Fibroblast of villous mesenchyme (primary cell): ENCODE data around the gene SLC47A2. TPM values are rescaled to one million over a fixed set of nuclear protein-coding genes. Genes with fewer than 3 reads are reported as not detected.

Experiments used
- DNase-seq: peaks from one replicate; pipeline ENCODE4 v3.0.0-alpha.2; 2010; ENCODE audit warnings: low read depth
- H3K4me3 ChIP-seq: 2 replicates; pipeline ENCODE4 v1.5.1; 2011; ENCODE audit warnings: low read depth, mild to moderate bottlenecking, low read length
- total RNA-seq: library from RNA; depleted of rRNA; stranded (reverse); fragments of >200 nt; gene quantifications from 2 replicates; pipeline ENCODE4 v1.2.3, GENCODE V29; 2012
- TF ChIP-seq, protein P1 (sequence below): IDR thresholded peaks from 2 replicates; pipeline ENCODE4 v1.5.1; 2012; ENCODE audit warnings: low read depth, mild to moderate bottlenecking, low read length; ENCODE audit not compliant: insufficient read depth

SLC47A2 gene
- total RNA-seq, 1 donor, result not detected

DNA sequence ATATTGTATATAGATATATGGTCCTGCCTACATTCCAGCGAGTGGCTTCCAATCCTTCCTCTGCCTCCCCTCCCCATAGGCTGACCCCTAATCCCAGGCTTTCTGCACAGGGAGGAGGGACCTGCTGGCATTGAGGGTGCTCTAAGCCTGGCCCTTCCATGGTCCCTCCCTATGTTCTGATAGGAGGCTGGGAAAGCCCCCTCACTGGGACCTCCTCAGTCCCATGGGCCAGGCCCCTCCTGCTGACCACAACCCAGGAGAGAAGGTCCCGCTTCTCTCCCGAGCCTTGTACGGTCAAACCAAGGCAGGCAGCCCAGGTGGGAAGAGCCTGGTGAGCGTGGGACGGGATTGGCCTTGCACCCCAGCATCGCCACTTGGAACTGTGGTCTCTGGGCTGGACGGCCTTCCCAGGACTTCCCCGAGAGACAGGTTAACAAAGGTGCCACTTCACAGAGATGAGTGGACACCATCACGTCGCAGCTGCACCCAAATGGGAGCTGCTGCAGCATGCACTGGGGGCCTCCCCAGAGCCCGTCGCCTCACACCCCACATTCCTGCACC, 30.9 kb upstream of the SLC47A2 start:
- no peak for DNase-seq
- TF ChIP-seq, protein P1, sequence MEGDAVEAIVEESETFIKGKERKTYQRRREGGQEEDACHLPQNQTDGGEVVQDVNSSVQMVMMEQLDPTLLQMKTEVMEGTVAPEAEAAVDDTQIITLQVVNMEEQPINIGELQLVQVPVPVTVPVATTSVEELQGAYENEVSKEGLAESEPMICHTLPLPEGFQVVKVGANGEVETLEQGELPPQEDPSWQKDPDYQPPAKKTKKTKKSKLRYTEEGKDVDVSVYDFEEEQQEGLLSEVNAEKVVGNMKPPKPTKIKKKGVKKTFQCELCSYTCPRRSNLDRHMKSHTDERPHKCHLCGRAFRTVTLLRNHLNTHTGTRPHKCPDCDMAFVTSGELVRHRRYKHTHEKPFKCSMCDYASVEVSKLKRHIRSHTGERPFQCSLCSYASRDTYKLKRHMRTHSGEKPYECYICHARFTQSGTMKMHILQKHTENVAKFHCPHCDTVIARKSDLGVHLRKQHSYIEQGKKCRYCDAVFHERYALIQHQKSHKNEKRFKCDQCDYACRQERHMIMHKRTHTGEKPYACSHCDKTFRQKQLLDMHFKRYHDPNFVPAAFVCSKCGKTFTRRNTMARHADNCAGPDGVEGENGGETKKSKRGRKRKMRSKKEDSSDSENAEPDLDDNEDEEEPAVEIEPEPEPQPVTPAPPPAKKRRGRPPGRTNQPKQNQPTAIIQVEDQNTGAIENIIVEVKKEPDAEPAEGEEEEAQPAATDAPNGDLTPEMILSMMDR, result no peak

DNA sequence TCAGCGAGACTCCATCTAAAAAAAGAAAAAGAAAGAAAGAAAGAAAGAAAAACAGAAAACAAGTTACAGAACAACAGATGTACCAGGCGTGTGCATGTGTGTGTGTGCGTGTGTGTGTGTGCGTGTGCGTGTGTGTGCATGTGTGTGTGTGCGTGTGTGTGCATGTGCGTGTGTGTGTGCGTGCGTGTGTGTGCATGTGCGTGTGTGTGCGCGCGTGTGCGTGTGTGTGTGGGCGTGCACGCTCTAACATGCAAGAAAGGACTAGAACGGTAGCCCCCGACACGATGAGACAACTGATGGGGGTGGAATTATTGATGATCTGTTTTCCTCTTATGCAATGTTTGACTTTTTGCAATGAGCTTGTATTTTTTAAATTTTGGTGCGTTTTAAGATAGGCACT, 30.1 kb upstream of the SLC47A2 start:
- TF ChIP-seq, protein P1, result no peak
- no peak for DNase-seq

More for the DNA sequence above, 30.9 kb upstream of the SLC47A2 start:
- H3K4me3 ChIP-seq, result no peak overlapping the region

DNA sequence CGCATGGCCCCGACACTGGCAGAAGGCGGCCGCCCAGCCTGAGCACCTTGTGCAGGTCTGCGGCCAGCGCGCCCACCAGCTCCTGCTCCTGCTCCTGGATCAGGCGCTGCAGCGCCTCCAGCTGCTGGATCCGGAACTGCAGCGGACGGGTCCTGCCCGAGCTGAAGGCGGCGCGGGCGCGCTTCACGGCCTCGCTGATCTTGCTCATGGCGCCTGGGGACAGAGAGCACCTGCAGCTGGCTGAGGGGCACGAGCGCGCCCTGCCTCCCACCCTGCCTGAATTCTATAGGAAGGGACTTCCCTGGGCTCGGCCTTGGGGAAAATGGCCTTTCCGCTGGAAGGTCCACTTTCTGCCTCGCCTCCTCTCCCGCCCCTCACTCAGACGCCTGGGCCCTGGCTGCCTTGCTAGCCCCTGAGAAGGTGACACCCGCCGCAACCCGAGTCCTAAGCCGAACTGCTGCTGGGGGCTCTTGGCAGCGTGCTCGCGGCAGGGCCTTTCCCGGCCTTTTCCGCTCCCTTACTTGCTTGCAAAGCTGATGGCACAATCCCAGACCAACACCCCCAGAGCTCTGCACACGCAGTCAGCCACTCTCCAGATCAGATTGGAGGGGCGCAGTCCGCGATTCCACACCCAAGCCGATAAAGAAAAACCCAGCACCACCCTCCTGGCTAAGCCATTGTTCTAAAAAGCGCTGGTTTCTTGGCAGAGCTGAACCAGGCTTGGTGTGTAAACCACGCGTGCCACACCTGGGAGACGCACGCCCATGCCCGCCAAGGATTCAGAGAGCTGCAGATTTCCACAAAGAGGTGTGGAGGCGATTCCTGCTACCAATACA, 28.8 kb upstream of the SLC47A2 start:
- peak; percentile 72 for DNase-seq
- peak overlapping the region; percentile 40 for H3K4me3 ChIP-seq
- TF ChIP-seq, protein P1, result peak; percentile 80

More for the DNA sequence above, 30.1 kb upstream of the SLC47A2 start:
- H3K4me3 ChIP-seq, result no peak overlapping the region

DNA sequence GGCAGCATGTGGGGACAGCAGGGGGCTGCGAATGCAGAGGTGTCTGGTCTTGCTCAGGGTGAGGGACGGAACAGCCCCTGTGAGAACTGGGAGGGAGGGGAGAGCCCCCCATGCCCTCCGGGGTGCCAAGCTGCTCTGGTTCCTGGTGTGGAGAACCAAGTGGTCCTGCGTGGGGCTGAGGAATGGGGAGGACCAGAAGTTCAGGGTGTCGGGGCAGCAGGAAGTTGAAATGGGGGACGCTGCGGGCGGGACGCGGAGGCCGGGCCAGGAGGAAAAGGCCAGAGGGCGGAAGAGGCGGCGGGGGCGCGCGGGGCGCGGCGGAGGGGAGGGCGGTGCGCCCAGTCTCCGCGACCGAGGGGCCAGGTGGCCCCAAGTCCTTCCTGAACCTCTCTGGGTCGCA, 28.1 kb upstream of the SLC47A2 start:
- DNase-seq, result no peak
- TF ChIP-seq, protein P1, result no peak
- H3K4me3 ChIP-seq, result peak overlapping the region; percentile 40

DNA sequence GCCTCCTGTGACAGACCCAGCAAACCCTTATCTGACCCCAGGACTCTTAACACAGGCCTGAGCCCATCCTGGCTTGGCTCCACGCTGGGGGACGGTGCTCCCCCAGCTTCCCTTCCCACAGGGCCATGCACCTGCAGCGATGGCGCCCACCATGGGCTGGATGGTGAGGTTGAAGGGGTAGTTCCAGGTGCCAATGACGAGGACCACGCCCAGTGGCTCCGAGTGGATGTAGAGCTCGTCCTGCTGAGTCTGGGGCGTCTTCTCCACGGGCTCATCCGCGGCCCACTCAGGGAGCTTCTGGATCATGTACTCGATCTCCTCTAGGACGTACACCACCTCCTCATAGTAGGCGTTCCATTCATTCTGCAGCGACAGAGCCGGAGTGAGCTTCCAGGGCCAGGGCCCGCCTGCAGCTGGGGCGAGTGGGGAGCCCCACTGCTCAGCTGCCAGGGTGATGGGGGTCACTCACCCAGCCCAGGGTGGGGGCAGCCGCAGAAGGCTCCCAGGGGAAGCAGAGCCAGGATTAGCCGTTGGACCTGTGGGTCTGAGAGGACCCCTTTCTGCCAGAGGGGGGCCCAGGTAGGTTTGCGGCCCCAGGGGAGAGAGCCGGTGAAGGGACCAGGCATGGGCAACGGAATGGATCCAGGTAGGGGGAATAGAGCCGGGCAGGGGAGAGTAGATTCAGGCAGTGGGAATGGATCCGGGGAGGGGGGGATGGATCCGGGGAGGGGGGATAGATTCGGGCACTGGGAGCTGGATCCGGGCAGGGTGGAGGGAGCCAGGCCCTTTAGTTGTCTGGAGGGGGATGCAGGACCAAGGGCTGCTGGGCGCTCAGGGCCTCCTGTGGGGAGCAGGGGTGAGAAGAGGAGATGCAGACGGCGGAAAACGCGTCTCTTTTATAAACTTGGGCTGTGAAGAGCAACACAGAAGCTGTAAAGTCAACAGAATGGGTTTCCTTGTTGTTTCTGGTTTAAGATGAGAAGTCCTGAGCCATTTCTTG, 27.0 kb upstream of the SLC47A2 start:
- TF ChIP-seq, protein P1, result no peak
- H3K4me3 ChIP-seq, result no peak overlapping the region
- DNase-seq, result no peak

DNA sequence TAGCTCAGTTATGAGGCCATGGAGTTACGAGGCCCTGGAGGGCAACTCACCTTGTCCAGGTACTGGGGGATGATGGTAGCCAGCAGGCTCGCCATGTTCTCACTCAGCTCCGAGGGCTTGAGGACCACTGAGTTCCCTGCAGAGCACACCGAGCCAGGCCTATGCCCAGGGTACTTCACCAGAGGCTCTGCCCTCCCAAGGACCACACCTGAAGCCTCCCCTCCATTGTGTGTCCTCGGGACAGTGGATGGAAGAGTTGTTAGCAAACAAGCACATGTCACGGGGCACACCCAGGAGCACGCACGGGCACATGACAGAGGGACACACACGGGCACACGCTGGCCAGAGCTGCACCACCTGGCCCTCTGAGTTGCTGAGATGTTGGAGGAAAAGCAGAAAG, 26.1 kb upstream of the SLC47A2 start:
- H3K4me3 ChIP-seq, result no peak overlapping the region
- TF ChIP-seq, protein P1, result no peak
- DNase-seq, result no peak
